Gastroesophageal sphincter (tissue), 3 donors: ENCODE data around the gene SF3A1.

Source experiments
- POLR2AphosphoS5 ChIP-seq: sonication (generic); formaldehyde crosslinking; IDR thresholded peaks from one replicate; pipeline ENCODE4 v1.6.1; 2017; ENCODE audit warnings: antibody characterized with exemption
- TF ChIP-seq, protein P1 (sequence below), 4 experiments: fragments of 200-600 bp in 2 of 4; fragments of 450-650 bp in 2 of 4; sonication (generic) in 1 of 4; IDR thresholded peaks; one replicate each; pipeline ENCODE4 v1.5.1; 2017 to 2019; ENCODE audit warnings: antibody characterized with exemption in 4 of 4, mild to moderate bottlenecking in 2 of 4, moderate library complexity in 2 of 4

DNA sequence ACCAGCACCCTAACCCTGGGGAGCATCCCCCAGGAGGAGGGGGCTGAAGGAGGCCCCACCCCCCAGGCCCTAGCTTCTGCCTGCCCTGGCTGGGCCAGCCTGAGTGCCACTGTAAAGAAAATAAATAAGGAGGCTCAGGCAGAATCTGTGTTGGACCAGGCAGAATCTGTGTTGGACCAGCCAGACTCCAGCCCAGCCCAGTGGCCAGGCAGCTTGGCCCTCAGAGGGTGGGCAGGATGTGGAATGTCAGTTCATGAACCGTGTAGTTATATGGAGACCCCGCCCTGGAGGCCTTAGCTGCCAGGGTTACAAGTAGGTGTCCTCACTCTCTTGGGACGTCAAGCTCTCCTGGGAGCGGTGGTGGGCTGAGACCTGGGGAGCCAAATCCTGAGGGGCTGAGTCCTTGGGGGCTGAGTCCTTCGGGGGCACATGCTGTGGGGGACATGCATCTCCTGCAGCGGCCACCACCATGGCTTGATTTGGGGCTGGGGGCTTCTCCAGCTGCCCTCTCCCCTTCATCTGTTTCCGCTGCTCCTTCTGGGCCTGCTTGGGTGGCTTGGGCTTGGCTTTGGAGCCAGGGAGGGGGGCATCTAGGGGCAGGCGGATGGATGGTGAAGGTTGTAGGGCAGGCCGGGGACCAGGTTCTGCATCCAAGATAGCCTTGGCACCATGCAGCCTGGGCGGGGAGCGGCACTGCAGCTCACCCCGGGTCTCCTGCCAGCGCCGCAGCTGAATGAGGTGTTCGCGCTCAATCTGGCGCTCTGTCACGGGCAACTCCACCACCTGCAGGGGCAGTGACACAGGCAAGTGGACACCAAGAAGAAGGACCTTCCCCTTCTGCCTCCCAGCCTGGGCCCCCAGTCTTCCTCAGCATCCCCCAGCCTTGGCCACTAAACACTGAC lies 64.4 kb downstream of the SF3A1 start:
- TF ChIP-seq, protein P1, sequence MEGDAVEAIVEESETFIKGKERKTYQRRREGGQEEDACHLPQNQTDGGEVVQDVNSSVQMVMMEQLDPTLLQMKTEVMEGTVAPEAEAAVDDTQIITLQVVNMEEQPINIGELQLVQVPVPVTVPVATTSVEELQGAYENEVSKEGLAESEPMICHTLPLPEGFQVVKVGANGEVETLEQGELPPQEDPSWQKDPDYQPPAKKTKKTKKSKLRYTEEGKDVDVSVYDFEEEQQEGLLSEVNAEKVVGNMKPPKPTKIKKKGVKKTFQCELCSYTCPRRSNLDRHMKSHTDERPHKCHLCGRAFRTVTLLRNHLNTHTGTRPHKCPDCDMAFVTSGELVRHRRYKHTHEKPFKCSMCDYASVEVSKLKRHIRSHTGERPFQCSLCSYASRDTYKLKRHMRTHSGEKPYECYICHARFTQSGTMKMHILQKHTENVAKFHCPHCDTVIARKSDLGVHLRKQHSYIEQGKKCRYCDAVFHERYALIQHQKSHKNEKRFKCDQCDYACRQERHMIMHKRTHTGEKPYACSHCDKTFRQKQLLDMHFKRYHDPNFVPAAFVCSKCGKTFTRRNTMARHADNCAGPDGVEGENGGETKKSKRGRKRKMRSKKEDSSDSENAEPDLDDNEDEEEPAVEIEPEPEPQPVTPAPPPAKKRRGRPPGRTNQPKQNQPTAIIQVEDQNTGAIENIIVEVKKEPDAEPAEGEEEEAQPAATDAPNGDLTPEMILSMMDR (IDR thresholded peaks at IDR 0.05), result no peak
- no peak for TF ChIP-seq POLR2AphosphoS5
